ENCODE measurements around the gene KNTC1.

KNTC1 gene

GRCh38 chr12:122665349-122665748, 138.3 kb downstream of the KNTC1 start:
- no peaks in the 10 kb centered on the region for H3K27me3 Mint-ChIP-seq (ENCODE audit: low read depth, poor library complexity)
- no peaks in the 10 kb centered on the region for H3K4me1 Mint-ChIP-seq
- no peak overlapping the region for H3K27ac Mint-ChIP-seq
- H3K4me3 Mint-ChIP-seq = no peak overlapping the region
- DNase-seq = no peak
- H3K36me3 Mint-ChIP-seq (ENCODE audit: low read depth) = no peaks in the 10 kb centered on the region
- no peaks in the 10 kb centered on the region for H3K9me3 Mint-ChIP-seq
- no peak for TF ChIP-seq CTCF (IDR thresholded peaks at IDR 0.05)

GRCh38 chr12:122665759-122666158, 138.7 kb downstream of the KNTC1 start:
- Mint-ChIP-seq H3K27me3 (ENCODE audit: low read depth, poor library complexity) (no peaks in the 10 kb centered on the region), H3K4me3 (no peak overlapping the region), H3K4me1 (no peaks in the 10 kb centered on the region), H3K36me3 (ENCODE audit: low read depth) (no peaks in the 10 kb centered on the region), H3K27ac (no peak overlapping the region), H3K9me3 (peaks cover under 1% of the 10 kb centered on the region)
- no peak for TF ChIP-seq CTCF (IDR thresholded peaks at IDR 0.05)
- DNase-seq = no peak

- Mint-ChIP-seq H3K27me3 (ENCODE audit: low read depth, poor library complexity) (peaks cover 3% of the 10 kb centered on the region), H3K36me3 (ENCODE audit: low read depth) (no peaks in the 10 kb centered on the region), H3K4me1 (peaks cover 5% of the 10 kb centered on the region), H3K9me3 (peaks cover 4% of the 10 kb centered on the region), H3K4me3 (no peak overlapping the region), H3K27ac (no peak overlapping the region)
- TF ChIP-seq CTCF (IDR thresholded peaks at IDR 0.05) = no peak
- DNase-seq = no peak
These were observed 141.2 kb downstream of the KNTC1 start for GRCh38 chr12:122668268-122668667.

GRCh38 chr12:122669397-122670070, 142.5 kb downstream of the KNTC1 start:
- Mint-ChIP-seq H3K4me1 (peaks cover 5% of the 10 kb centered on the region), H3K9me3 (peaks cover 4% of the 10 kb centered on the region), H3K27me3 (ENCODE audit: low read depth, poor library complexity) (peaks cover 3% of the 10 kb centered on the region), H3K4me3 (no peak overlapping the region), H3K27ac (no peak overlapping the region), H3K36me3 (ENCODE audit: low read depth) (no peaks in the 10 kb centered on the region)
- no peak for TF ChIP-seq CTCF (IDR thresholded peaks at IDR 0.05)
- no peak for DNase-seq

DNA sequence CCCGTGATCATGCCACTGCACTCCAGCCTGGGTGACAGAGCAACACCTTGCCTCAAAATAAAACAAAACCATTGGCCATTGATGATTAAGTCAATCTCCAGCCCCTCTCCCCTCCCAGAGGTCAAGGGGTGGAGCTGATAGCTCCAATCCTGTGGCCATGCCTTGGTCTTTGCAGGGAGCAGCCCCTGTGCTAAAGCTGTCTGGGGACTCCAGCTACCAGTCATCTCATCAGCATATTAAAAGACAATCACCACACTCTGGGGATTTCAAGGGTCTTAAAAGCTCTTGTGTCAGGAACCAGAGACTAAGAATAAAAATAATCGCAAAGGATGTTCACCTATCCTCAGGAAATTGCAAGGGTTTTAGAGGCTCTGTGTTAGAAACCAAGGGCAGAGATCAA, 145.5 kb downstream of the KNTC1 start:
- H3K4me1 Mint-ChIP-seq = peaks cover 5% of the 10 kb centered on the region
- H3K4me3 Mint-ChIP-seq = no peak overlapping the region
- peaks cover 3% of the 10 kb centered on the region for H3K27me3 Mint-ChIP-seq (ENCODE audit: low read depth, poor library complexity)
- H3K9me3 Mint-ChIP-seq = peaks cover 4% of the 10 kb centered on the region
- no peak for TF ChIP-seq CTCF (IDR thresholded peaks at IDR 0.05)
- peak overlapping the region; percentile 69 for H3K27ac Mint-ChIP-seq
- no peak for DNase-seq
- no peaks in the 10 kb centered on the region for H3K36me3 Mint-ChIP-seq (ENCODE audit: low read depth)
